Ishikawa (cell line): Measurements from ENCODE around the gene DAGLA.

Experiments used
- CEBPB ChIP-seq: IDR thresholded peaks from 2 replicates; pipeline ENCODE4 v1.6.1; 2012
- FOXM1 ChIP-seq: IDR thresholded peaks from 2 replicates; pipeline ENCODE4 v1.6.1; 2012; ENCODE audit warnings: low read depth, borderline replicate concordance
- TEAD4 ChIP-seq: IDR thresholded peaks from 2 replicates; pipeline ENCODE4 v1.6.1; 2012

DNA sequence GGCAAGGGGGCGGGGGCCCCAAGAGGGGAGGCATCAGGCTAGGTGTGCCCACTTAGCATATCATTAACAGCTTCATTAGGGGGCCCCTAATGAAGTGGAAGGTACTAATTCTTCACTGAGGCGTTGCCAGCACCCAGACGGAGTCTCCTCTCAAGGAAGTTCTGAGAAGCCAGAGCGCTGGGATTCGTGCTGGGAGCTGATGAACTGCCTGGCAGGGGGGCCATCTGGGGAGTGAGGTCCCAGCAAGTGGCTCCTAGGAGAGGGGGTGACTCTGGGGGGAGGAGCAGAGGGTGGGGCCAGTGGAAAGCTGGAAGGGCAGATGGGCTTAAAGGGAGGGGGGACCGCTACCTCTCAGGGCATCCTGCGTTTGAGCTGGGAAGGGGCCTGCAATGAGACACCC, 29.8 kb downstream of the DAGLA start:
- TF ChIP-seq FOXM1 (no peak), TEAD4 (no peak), CEBPB (no peak)
